Measurements from ENCODE around the gene MIA2.
"Not testable (repeated sequence)": the region's sequence is repeated elsewhere in the genome, so short reads cannot be mapped to it uniquely, and the experiment has no call there.

MIA2 gene

DNA sequence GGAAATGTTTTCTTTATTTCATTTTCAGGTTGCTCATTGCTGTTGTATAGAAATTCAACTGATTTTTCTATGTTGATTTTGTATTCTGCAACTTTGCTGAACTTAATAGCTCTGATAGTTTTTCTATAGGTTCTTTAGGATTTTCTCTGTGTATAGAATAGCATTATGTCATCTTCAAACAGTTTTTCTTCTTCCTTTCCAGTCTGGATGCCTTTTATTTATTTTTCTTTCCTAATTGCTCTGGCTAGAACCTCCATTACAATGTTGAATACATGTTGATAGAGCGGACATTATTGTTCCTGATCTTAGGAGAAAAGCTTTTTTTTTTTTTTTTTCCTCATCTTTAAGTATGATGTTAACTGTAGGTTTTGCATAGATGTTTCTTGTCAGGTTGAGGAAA is 39.2 kb downstream of the MIA2 start:
- TF ChIP-seq, protein P1, sequence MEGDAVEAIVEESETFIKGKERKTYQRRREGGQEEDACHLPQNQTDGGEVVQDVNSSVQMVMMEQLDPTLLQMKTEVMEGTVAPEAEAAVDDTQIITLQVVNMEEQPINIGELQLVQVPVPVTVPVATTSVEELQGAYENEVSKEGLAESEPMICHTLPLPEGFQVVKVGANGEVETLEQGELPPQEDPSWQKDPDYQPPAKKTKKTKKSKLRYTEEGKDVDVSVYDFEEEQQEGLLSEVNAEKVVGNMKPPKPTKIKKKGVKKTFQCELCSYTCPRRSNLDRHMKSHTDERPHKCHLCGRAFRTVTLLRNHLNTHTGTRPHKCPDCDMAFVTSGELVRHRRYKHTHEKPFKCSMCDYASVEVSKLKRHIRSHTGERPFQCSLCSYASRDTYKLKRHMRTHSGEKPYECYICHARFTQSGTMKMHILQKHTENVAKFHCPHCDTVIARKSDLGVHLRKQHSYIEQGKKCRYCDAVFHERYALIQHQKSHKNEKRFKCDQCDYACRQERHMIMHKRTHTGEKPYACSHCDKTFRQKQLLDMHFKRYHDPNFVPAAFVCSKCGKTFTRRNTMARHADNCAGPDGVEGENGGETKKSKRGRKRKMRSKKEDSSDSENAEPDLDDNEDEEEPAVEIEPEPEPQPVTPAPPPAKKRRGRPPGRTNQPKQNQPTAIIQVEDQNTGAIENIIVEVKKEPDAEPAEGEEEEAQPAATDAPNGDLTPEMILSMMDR (IDR thresholded peaks at IDR 0.05; ENCODE audit: borderline replicate concordance, control extremely low read depth, extremely low read depth, insufficient read depth, missing control alignments): no peak
- in situ Hi-C loops (cut with MboI; ENCODE audit: low sequenced_read_pairs, unreplicated experiment): no loop called here
- DNase-seq (ENCODE audit: low spot score): no peak

DNA sequence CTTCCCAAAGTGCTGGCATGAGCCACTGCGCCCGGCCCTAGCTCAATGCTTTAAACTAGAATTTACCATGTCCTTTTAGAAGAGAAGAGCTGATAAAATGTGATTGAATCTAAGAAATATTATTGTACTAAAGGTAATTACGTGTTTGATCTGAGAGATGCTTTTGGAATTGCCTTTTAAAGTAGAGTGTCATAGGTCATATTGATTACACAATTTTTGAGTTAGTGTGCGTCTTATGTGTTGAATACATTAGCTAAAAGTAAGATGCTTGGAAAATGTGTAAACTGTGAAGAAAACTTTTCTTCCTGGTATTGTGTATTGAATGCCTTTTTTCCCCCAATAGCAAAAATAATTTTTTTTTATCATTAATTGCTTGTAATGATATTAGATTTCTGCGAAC is 41.7 kb downstream of the MIA2 start:
- TF ChIP-seq, protein P1 (IDR thresholded peaks at IDR 0.05; ENCODE audit: borderline replicate concordance, control extremely low read depth, extremely low read depth, insufficient read depth, missing control alignments): no peak
- in situ Hi-C loops (cut with MboI; ENCODE audit: low sequenced_read_pairs, unreplicated experiment): no loop called here
- DNase-seq (ENCODE audit: low spot score): no peak

DNA sequence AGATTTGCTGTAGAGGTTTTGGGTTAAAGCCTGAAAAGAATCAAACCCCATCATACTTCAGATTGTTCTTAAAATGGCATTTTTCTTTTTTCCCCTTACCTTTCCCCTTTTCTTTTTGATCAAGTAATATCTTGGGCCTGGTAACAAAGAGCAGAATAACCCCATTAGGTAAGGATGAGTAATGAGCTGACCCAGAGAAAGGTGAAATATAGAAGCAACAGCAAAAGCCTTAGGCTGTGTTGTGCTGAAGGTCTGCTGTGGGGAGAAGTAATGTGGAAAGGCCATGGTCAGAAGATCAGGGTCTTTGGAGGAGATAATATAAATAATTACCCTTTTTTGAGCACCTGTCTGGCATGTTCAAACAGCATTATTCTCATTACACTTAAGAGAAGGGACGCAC is 42.3 kb downstream of the MIA2 start:
- in situ Hi-C loops (cut with MboI; ENCODE audit: low sequenced_read_pairs, unreplicated experiment): no loop called here
- no peak for DNase-seq (ENCODE audit: low spot score)

DNA sequence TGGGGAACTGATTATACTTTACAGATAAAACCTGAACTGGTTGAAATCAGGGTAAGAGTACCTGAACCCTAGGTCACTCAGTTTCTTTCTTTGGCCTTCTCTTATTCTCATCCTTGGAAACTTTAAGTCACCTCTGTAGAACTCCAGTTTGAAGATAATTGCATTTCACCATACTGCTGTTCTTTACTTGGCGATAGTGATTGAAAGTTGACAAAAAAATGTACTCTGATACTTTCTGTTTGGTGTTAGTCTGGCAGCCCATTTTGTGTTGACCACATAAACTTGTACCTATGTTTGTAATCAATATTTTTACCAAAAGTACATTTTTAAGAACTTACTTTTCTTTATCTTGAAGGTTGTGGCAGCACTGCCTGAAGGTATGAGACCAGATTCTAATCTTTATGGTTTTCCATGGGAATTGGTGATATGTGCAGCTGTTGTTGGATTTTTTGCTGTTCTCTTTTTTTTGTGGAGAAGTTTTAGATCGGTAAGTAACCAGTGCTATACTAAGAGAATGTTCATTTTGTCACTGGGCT is 42.9 kb downstream of the MIA2 start:
- in situ Hi-C loops (cut with MboI; ENCODE audit: low sequenced_read_pairs, unreplicated experiment): no loop called here
- TF ChIP-seq, protein P1 (IDR thresholded peaks at IDR 0.05; ENCODE audit: borderline replicate concordance, control extremely low read depth, extremely low read depth, insufficient read depth, missing control alignments): no peak
- no peak for DNase-seq (ENCODE audit: low spot score)

More for the DNA sequence above, 42.3 kb downstream of the MIA2 start:
- TF ChIP-seq, protein P1 (IDR thresholded peaks at IDR 0.05; ENCODE audit: borderline replicate concordance, control extremely low read depth, extremely low read depth, insufficient read depth, missing control alignments): no peak

DNA sequence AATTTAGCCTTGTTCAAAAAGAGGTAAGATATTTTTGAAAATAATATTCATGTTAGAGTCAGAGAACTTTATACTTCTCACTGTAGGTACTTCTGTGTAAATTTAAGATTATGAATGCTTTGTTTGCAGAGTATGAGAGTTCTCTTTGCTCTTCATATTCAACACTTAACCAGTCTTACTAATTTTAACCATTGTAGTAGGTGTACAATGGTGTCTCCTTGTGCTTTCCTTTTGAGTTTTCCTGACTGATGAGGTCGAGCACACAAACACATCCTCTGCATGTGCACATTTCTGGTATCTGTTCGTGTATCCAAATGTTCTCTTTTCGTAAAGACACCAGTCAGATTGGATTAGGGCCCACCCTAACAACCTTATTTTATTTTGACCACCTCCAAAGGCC is 45.8 kb downstream of the MIA2 start:
- in situ Hi-C loops (cut with MboI; ENCODE audit: low sequenced_read_pairs, unreplicated experiment): no loop called here
- TF ChIP-seq, protein P1 (IDR thresholded peaks at IDR 0.05; ENCODE audit: borderline replicate concordance, control extremely low read depth, extremely low read depth, insufficient read depth, missing control alignments): no peak
- DNase-seq (ENCODE audit: low spot score): no peak

DNA sequence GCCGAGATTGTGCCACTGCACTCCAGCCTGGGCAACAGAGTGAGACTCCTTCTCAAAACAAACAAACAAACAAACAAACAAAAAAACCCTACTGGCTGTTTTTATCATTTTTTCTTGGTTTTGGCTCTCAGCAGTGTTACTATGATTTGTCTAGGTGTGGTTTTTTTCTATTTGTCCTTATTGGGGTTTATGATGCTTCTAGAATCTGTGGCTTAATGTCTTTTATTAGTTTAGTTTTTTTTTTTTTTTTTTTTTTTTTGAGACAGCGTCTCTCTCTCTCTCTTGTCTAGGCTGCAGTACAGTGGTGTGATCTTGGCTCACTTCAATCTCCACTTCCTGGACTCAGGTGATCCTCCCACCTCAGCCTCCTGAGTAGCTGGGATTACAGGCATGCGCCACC is 47.0 kb downstream of the MIA2 start:
- DNase-seq (ENCODE audit: low spot score); in situ Hi-C loops (cut with MboI; ENCODE audit: low sequenced_read_pairs, unreplicated experiment): not testable (repeated sequence)

DNA sequence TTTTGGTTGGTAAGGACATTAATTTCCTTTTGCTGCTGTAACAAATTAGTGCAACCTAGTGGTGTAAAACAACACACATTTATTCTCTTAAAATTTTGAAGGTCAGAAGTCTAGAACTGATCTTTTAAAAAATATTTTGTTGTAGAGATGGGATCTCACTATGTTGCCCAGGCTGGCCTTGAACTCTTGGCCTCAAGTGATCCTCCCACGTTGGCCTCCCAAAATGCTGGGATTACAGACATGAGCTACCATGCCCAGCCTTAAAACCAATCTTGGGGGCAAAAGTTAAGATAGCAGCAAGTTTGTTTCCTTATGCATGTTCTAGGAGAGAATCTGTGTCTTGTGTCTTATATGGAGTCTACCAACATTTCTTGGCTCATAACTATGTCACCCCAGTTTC is 55.8 kb downstream of the MIA2 start:
- in situ Hi-C loops (cut with MboI; ENCODE audit: low sequenced_read_pairs, unreplicated experiment): no loop called here
- TF ChIP-seq, protein P1 (IDR thresholded peaks at IDR 0.05; ENCODE audit: borderline replicate concordance, control extremely low read depth, extremely low read depth, insufficient read depth, missing control alignments): no peak
- DNase-seq (ENCODE audit: low spot score): no peak
